Right cardiac atrium (tissue), 5 donors: ENCODE results near the gene CTNNA3. TPM values are rescaled to one million over a fixed set of nuclear protein-coding genes. Genes with fewer than 3 reads are reported as not detected.
"Not testable (repeated sequence)": the region's sequence is repeated elsewhere in the genome, so short reads cannot be mapped to it uniquely, and the experiment has no call there.

ENCODE experiments used
- ATAC-seq, 2 donors: fragments of 200-7000 bp; cut with Tn5 transposase; one replicate each; pipeline versions ENCODE4 v1.8.0 to v1.9.1; 2020; ENCODE audit warnings: moderate library complexity in 2 of 2, mild to moderate bottlenecking in 1 of 2
- DNase-seq, 3 donors: peaks; one replicate each; pipeline ENCODE4 v3.0.0-alpha.2; 2020
- H3K27ac ChIP-seq: one replicate; pipeline ENCODE4 v1.5.1; 2013; ENCODE audit warnings: mild to moderate bottlenecking, low read length, control low read depth, moderate library complexity
- H3K27me3 ChIP-seq: one replicate; pipeline ENCODE4 v1.6.1; 2013; ENCODE audit not compliant: control insufficient read depth, insufficient read depth
- H3K4me1 ChIP-seq: one replicate; pipeline ENCODE4 v1.6.1; 2013; ENCODE audit warnings: low read length; ENCODE audit not compliant: control insufficient read depth, insufficient read depth
- H3K4me3 ChIP-seq: one replicate; pipeline ENCODE4 v1.5.1; 2013; ENCODE audit warnings: low read length, control low read depth
- H3K9me3 ChIP-seq: one replicate; pipeline ENCODE4 v1.6.1; 2013; ENCODE audit warnings: low read length; ENCODE audit not compliant: control insufficient read depth
- WGBS: extraction: QIAGEN DNeasy Blood & Tissue Kit; methylation state at CpG from one replicate; pipeline ENCODE4 v1.1.7; 2013; 5-methylcytosine and 5-hydroxymethylcytosine counted together
- intact Hi-C, 4 donors: fragments of 100-400 bp; cut with DNase I; formaldehyde crosslinking; loops; one replicate each; pipeline versions ENCODE4 v1.11.0 to v1.14.0; 2022 to 2023
- polyA plus RNA-seq: library from polyadenylated mRNA; stranded (reverse); fragments of 200-250 nt; gene quantifications from one replicate; pipeline ENCODE4 v1.2.3, GENCODE V29; 2013
- total RNA-seq, 4 donors: library from RNA; stranded (reverse); fragmentation: NEBNext Ultra II Directional; extraction: Animal tissue kit (Norgen Biotek cat#: 25700); gene quantifications; one replicate each; pipeline ENCODE4 v1.2.1, GENCODE V29; 2021
- donor health status: healthy with polysubstance abuse.
- donor health status: DM: no; HTN: yes; CAD: no.
- donor health status: DM: no; HTN: no; CAD: no.
- donor health status: DM: no; HTN: yes; CAD: no; lungs with severe emphysema.
- donor health status: DM: yes; HTN: yes; CAD: no.

CTNNA3 gene
- total and polyA plus RNA-seq, 5 donors, result 4.5 to 81.7 (median 67.7) TPM

- Histone ChIP-seq H3K27ac (no peak overlapping the region), H3K4me3 (no peak overlapping the region), H3K4me1 (no peaks in the 10 kb centered on the region), H3K27me3 (no peaks in the 10 kb centered on the region), H3K9me3 (no peaks in the 10 kb centered on the region)
- DNase-seq (no peak), ATAC-seq (no peak)
- 42% methylated on average over 1 of the region's 1 CpG for WGBS
- intact Hi-C loops, result no loop called here
Measured at GRCh38 chr10:67241451-67241850, 454.5 kb downstream of the CTNNA3 start.

GRCh38 chr10:67239864-67240497, 456.0 kb downstream of the CTNNA3 start:
- H3K9me3 ChIP-seq, result no peaks in the 10 kb centered on the region
- no peak for DNase-seq
- no peak for ATAC-seq

GRCh38 chr10:67230680-67231500, 465.1 kb downstream of the CTNNA3 start:
- ATAC-seq, H3K4me1 ChIP-seq: not testable (repeated sequence)

More at GRCh38 chr10:67239864-67240497, 456.0 kb downstream of the CTNNA3 start:
- H3K4me1 ChIP-seq, result no peaks in the 10 kb centered on the region
- H3K27ac ChIP-seq, result no peak overlapping the region
- intact Hi-C loops, result no loop called here
- 75% methylated on average over 2 of the region's 2 CpGs for WGBS
- no peaks in the 10 kb centered on the region for H3K27me3 ChIP-seq
- no peak overlapping the region for H3K4me3 ChIP-seq

GRCh38 chr10:67225226-67225625, 470.8 kb downstream of the CTNNA3 start:
- WGBS, result 69% methylated on average over 4 of the region's 4 CpGs
- DNase-seq, result no peak
- no peak for ATAC-seq

More at GRCh38 chr10:67230680-67231500, 465.1 kb downstream of the CTNNA3 start:
- H3K9me3 ChIP-seq, H3K27me3 ChIP-seq, H3K27ac ChIP-seq, intact Hi-C loops, H3K4me3 ChIP-seq: not testable (repeated sequence)
- WGBS, result 15% methylated on average over 29 of the region's 29 CpGs
- DNase-seq, result peak in 1 of 3 donors; percentile 26

GRCh38 chr10:67224553-67224952, 471.4 kb downstream of the CTNNA3 start:
- 73% methylated on average over 5 of the region's 5 CpGs for WGBS
- no peak for ATAC-seq
- peak in 1 of 3 donors; percentile 35 for DNase-seq

More at GRCh38 chr10:67225226-67225625, 470.8 kb downstream of the CTNNA3 start:
- no peaks in the 10 kb centered on the region for H3K27me3 ChIP-seq
- no peak overlapping the region for H3K27ac ChIP-seq
- H3K4me1 ChIP-seq, result peaks cover 2% of the 10 kb centered on the region
- H3K9me3 ChIP-seq, result no peaks in the 10 kb centered on the region
- no peak overlapping the region for H3K4me3 ChIP-seq
- intact Hi-C loops, result no loop called here

GRCh38 chr10:67222934-67223333, 473.1 kb downstream of the CTNNA3 start:
- no peak for ATAC-seq
- Histone ChIP-seq H3K4me3 (no peak overlapping the region), H3K4me1 (peaks cover 2% of the 10 kb centered on the region), H3K27me3 (no peaks in the 10 kb centered on the region), H3K27ac (no peak overlapping the region), H3K9me3 (no peaks in the 10 kb centered on the region)
- WGBS, result 62% methylated on average over 3 of the region's 3 CpGs
- intact Hi-C loops, result no loop called here
- no peak for DNase-seq

More at GRCh38 chr10:67224553-67224952, 471.4 kb downstream of the CTNNA3 start:
- Histone ChIP-seq H3K27me3 (no peaks in the 10 kb centered on the region), H3K4me1 (peaks cover 2% of the 10 kb centered on the region), H3K4me3 (no peak overlapping the region), H3K9me3 (no peaks in the 10 kb centered on the region), H3K27ac (no peak overlapping the region)
- intact Hi-C loops, result no loop called here

GRCh38 chr10:67221939-67222494, 474.0 kb downstream of the CTNNA3 start:
- 55% methylated on average over 4 of the region's 4 CpGs for WGBS
- Histone ChIP-seq H3K27ac (no peak overlapping the region), H3K4me3 (no peak overlapping the region), H3K4me1 (peaks cover 2% of the 10 kb centered on the region), H3K27me3 (no peaks in the 10 kb centered on the region), H3K9me3 (no peaks in the 10 kb centered on the region)
- intact Hi-C loops, result no loop called here
- DNase-seq (no peak), ATAC-seq (no peak)

- no peak overlapping the region for H3K4me3 ChIP-seq
- no peak for ATAC-seq
Measured at GRCh38 chr10:67211680-67212079, 484.3 kb downstream of the CTNNA3 start.

GRCh38 chr10:67207923-67208322, 488.1 kb downstream of the CTNNA3 start:
- intact Hi-C loops, H3K4me3 ChIP-seq, H3K4me1 ChIP-seq, H3K27ac ChIP-seq, H3K27me3 ChIP-seq, DNase-seq, ATAC-seq, H3K9me3 ChIP-seq: not testable (repeated sequence)
- WGBS, result 88% methylated on average over 6 of the region's 6 CpGs

More at GRCh38 chr10:67211680-67212079, 484.3 kb downstream of the CTNNA3 start:
- no peak for DNase-seq
- Histone ChIP-seq H3K4me1 (no peaks in the 10 kb centered on the region), H3K27me3 (no peaks in the 10 kb centered on the region), H3K9me3 (no peaks in the 10 kb centered on the region), H3K27ac (no peak overlapping the region)
- WGBS, result 73% methylated on average over 1 of the region's 1 CpG
- intact Hi-C loops, result no loop called here

GRCh38 chr10:67200913-67201564, 495.0 kb downstream of the CTNNA3 start:
- Histone ChIP-seq H3K4me3 (no peak overlapping the region), H3K9me3 (no peaks in the 10 kb centered on the region), H3K27me3 (no peaks in the 10 kb centered on the region), H3K27ac (no peak overlapping the region), H3K4me1 (no peaks in the 10 kb centered on the region)
- 80% methylated on average over 3 of the region's 3 CpGs for WGBS
- ATAC-seq (no peak), DNase-seq (no peak)
- intact Hi-C loops, result no loop called here

GRCh38 chr10:67175354-67175753, 520.6 kb downstream of the CTNNA3 start:
- Histone ChIP-seq H3K27ac (no peak overlapping the region), H3K4me3 (no peak overlapping the region), H3K27me3 (no peaks in the 10 kb centered on the region), H3K4me1 (no peaks in the 10 kb centered on the region), H3K9me3 (no peaks in the 10 kb centered on the region)
- no peak for ATAC-seq
- no peak for DNase-seq
- 85% methylated on average over 2 of the region's 2 CpGs for WGBS
- intact Hi-C loops, result no loop called here
